Upper lobe of right lung (tissue), 1 donor: ENCODE results near the gene USH1G. TPM values are rescaled to one million over a fixed set of nuclear protein-coding genes. Genes with fewer than 3 reads are reported as not detected.
A peak's percentile ranks its signal among the peaks of the same experiment; 100 is the strongest.

Source experiments
- ATAC-seq: fragments of 200-7000 bp; cut with Tn5 transposase; one replicate; pipeline ENCODE4 v1.9.1; 2020; ENCODE audit warnings: mild to moderate bottlenecking, moderate library complexity
- DNase-seq: peaks from one replicate; pipeline ENCODE4 v3.0.0-alpha.2; 2020
- H3K27ac ChIP-seq: fragments of 200-600 bp; one replicate; pipeline ENCODE4 v1.8.0; 2022
- H3K27me3 ChIP-seq: fragments of 200-600 bp; one replicate; pipeline ENCODE4 v1.8.0; 2022; ENCODE audit warnings: mild to moderate bottlenecking
- H3K36me3 ChIP-seq: fragments of 200-600 bp; one replicate; pipeline ENCODE4 v1.8.0; 2022
- H3K4me1 ChIP-seq: fragments of 200-600 bp; one replicate; pipeline ENCODE4 v1.8.0; 2022
- H3K4me3 ChIP-seq: fragments of 200-600 bp; one replicate; pipeline ENCODE4 v1.8.0; 2022; ENCODE audit warnings: mild to moderate bottlenecking
- H3K9me3 ChIP-seq: fragments of 200-600 bp; one replicate; pipeline ENCODE4 v1.8.0; 2022
- intact Hi-C: fragments of 100-400 bp; cut with DNase I; formaldehyde crosslinking; loops from one replicate; pipeline ENCODE4 v1.11.0; 2022
- total RNA-seq: library from RNA; stranded (reverse); fragmentation: NEBNext Ultra II Directional; extraction: Animal tissue kit (Norgen Biotek cat#: 25700); gene quantifications from one replicate; pipeline ENCODE4 v1.2.1, GENCODE V29; 2021
- TF ChIP-seq, protein P1 (sequence below): fragments of 200-600 bp; IDR thresholded peaks from one replicate; pipeline ENCODE4 v1.8.0; 2022; ENCODE audit warnings: antibody characterized with exemption
- donor health status: DM: no; HTN: yes; CAD: no; lungs with severe emphysema.

Gene USH1G
- total RNA-seq, 1 donor from 2014 or later: not detected

DNA sequence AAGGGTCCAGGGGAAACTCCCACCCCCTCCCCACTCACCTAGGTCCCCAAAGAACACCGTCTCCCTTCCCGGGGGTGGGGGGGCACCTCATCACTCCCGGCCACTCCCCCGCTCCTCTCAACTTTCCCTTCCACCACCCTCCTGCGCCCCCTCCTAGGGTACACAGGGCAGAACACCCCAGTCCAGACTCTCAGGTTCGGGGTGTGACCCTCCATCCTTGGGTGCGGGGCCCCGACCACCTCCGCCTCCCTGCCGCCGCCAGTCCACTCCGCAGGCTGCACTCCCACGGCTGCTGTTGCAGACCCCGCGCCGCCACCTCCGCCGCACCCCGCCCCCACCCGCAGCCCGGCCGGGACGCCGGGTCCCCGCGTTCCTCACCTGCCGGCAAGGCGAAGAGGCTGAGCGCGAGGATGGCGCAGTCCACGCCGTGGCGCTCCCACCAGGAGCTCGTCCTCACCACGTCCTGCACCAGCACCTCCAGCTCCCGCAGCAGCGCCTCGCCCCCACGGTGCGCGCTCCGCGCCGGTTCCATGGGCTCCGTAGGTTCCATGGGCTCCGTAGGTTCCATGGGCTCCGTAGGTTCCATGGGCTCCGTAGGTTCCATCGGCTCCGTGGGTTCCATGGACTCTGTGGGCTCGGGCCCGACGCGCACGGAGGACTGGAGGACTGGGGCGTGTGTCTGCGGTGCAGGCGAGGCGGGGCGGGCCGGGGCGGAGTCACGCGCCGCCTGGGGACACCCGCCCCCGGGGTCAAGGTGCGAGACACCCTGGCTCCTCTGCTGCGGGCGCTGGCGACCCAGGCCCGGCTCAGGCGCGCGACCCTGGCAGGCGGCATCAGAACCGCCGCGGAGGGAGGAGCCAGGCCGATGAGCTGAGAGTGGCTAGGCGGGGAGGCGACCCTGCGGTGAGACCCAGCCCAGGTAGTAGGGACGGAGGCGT lies 29.8 kb downstream of the USH1G start, which contains the start of gene FADS6:
TSS of gene FADS6 (minus strand) at position 660 of the 938 bp plus-strand sequence. CDS start at position 622, 38 bp downstream.
- TF ChIP-seq, protein P1, sequence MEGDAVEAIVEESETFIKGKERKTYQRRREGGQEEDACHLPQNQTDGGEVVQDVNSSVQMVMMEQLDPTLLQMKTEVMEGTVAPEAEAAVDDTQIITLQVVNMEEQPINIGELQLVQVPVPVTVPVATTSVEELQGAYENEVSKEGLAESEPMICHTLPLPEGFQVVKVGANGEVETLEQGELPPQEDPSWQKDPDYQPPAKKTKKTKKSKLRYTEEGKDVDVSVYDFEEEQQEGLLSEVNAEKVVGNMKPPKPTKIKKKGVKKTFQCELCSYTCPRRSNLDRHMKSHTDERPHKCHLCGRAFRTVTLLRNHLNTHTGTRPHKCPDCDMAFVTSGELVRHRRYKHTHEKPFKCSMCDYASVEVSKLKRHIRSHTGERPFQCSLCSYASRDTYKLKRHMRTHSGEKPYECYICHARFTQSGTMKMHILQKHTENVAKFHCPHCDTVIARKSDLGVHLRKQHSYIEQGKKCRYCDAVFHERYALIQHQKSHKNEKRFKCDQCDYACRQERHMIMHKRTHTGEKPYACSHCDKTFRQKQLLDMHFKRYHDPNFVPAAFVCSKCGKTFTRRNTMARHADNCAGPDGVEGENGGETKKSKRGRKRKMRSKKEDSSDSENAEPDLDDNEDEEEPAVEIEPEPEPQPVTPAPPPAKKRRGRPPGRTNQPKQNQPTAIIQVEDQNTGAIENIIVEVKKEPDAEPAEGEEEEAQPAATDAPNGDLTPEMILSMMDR: no peak
- no peaks in the 10 kb centered on the region for H3K36me3 ChIP-seq
- DNase-seq (no peak), ATAC-seq (peak; percentile 40)
- H3K27me3 ChIP-seq: peaks cover 68% of the 10 kb centered on the region
- no peaks in the 10 kb centered on the region for H3K9me3 ChIP-seq
- H3K4me1 ChIP-seq: no peaks in the 10 kb centered on the region
- H3K4me3 ChIP-seq: no peak within 1 kb of the TSS
- intact Hi-C loops: no loop called here
- H3K27ac ChIP-seq: no peak within 1 kb of the TSS

DNA sequence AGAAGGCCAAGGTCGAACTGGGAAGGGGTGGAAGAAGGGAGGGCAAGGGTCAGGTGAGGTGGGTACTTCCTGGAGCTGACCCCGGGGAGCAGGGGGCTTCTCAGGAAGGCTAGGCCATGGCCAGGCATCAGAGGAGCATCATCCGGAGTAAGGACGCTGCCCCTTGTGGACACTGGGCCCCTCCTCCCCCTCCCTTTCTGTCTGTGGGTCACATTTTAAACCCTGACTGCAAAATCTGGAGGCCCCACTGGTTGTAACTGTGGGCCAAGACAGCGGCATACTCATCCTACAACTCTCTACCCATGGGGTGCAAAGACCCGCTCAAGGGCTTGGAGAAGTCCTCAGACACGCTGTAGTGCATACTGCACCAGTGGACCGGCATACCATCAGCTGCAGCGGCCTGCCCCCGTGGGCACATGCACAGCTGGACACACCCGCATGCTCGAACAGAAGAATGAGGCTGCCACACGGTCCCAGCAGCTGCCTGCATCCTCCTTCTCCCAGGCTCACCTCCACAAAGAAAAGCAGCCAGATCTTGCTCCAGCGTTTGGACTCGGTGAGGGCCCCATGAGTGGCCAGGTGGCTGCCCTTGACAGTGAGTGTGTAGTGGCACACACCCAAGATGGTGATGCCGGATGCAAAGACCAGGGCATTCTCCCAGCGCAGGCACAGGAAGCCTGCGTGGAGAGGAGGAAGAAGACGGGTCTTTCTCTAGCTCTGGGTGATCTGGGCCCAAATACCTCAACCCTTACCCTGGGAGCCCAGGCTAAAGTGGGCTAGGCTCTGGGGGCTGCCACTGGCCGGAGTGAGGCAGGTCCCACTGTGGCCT lies 30.8 kb downstream of the USH1G start:
- Histone ChIP-seq H3K4me1 (no peaks in the 10 kb centered on the region), H3K4me3 (no peak overlapping the region), H3K36me3 (no peaks in the 10 kb centered on the region), H3K9me3 (no peaks in the 10 kb centered on the region), H3K27me3 (peaks cover 69% of the 10 kb centered on the region), H3K27ac (no peak overlapping the region)
- DNase-seq (no peak), ATAC-seq (peak; percentile 59)
- intact Hi-C loops: no loop called here
- TF ChIP-seq, protein P1: no peak

DNA sequence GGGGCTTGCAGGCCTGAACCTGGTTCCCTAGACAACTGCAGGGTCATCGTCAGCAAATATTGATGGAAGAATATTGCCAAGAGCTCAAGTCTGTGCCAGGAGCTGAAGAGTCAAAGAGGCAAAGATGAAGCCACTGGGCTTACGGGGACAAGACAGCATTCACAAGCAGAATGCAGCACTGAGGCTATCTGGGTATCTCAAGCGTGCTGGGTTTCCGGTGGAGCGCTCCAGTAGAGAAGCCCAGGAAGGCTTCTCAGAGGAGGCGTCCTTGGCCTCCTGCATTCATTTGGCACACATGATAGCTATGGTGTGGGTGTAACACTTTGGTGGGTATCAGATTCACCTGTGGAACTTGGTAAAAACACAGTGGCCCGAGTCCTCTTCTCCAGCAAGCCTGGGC lies 32.5 kb downstream of the USH1G start:
- DNase-seq (no peak), ATAC-seq (no peak)
- no peak overlapping the region for H3K27ac ChIP-seq
- TF ChIP-seq, protein P1: no peak
- no peaks in the 10 kb centered on the region for H3K9me3 ChIP-seq
- peaks cover 64% of the 10 kb centered on the region for H3K27me3 ChIP-seq
- intact Hi-C loops: no loop called here
- H3K36me3 ChIP-seq: no peaks in the 10 kb centered on the region
- no peaks in the 10 kb centered on the region for H3K4me1 ChIP-seq
- H3K4me3 ChIP-seq: no peak overlapping the region

DNA sequence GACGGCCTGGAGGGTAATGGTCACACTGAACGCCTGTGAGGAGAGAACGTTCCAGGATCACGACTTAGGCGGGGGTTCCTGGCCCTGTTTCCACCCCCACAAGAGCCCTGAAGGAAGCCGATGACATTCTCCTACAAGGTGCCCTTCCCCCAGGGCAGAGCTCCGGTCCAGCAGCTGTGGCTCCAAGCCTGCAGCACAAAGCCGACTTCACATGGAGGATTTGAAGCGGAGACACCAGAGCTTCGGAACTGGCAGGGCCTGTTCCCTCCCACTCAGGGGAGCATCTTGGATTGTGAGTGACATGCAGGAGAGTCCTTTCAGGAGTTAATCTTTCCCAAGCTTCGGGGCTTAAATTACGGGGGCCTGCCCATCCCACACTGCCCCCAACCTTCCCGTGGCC lies 34.6 kb downstream of the USH1G start:
- Histone ChIP-seq H3K4me1 (no peaks in the 10 kb centered on the region), H3K9me3 (no peaks in the 10 kb centered on the region), H3K36me3 (no peaks in the 10 kb centered on the region), H3K27me3 (peaks cover 45% of the 10 kb centered on the region), H3K4me3 (no peak overlapping the region), H3K27ac (no peak overlapping the region)
- intact Hi-C loops: no loop called here
- no peak for ATAC-seq
- TF ChIP-seq, protein P1: no peak
- DNase-seq: no peak

DNA sequence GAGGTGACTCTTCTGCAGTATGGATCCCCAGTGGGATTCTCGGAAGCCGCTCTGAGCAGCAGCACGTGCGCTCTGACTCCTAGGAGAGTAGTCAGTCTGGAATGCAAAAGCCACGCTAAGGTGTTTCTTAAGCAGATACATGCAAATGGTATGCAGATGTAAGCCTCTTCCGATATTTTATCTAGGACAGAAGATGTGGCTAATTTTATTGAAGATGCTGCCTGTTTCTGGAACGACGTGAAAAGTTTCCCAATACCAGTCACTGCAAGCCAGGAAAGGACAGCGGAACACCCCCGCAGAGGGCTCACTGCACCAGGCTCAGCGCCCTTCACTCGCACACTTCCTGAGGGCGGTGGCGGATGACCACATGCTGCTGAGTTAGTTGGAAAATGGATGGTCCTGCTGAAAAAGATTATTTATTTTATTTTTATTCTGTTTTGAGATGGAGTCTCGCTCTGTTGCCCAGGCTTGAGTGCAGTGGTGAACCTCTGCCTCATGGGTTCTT lies 39.8 kb downstream of the USH1G start:
- no peak overlapping the region for H3K4me3 ChIP-seq
- no peak overlapping the region for H3K27ac ChIP-seq
- H3K27me3 ChIP-seq: peaks cover 1% of the 10 kb centered on the region
- DNase-seq (no peak), ATAC-seq (peak; percentile 71)
- TF ChIP-seq, protein P1: no peak
- no peaks in the 10 kb centered on the region for H3K36me3 ChIP-seq
- intact Hi-C loops: no loop called here
- H3K9me3 ChIP-seq: no peaks in the 10 kb centered on the region
- no peaks in the 10 kb centered on the region for H3K4me1 ChIP-seq
